G401 (cell line): ENCODE data around the gene SLCO4A1. TPM values are rescaled to one million over a fixed set of nuclear protein-coding genes. Genes with fewer than 3 reads are reported as not detected.

Experiments used
- DNase-seq: peaks from one replicate; pipeline ENCODE4 v3.0.0-alpha.2; 2015; ENCODE audit warnings: low spot score
- in situ Hi-C: cut with HindIII; loops from 2 replicates; pipeline ENCODE4 v1.10.0; 2016; ENCODE audit warnings: low sequenced_read_pairs, mixed read lengths
- total RNA-seq: library from RNA; depleted of rRNA; stranded (reverse); fragments of >200 nt; shearing (Covaris generic); gene quantifications from 2 replicates; pipeline ENCODE4 v1.2.3, GENCODE V29; 2014; rRNA removed

SLCO4A1 gene
- total RNA-seq, 1 experiment from 2014 or later, result 9.2 TPM

DNA sequence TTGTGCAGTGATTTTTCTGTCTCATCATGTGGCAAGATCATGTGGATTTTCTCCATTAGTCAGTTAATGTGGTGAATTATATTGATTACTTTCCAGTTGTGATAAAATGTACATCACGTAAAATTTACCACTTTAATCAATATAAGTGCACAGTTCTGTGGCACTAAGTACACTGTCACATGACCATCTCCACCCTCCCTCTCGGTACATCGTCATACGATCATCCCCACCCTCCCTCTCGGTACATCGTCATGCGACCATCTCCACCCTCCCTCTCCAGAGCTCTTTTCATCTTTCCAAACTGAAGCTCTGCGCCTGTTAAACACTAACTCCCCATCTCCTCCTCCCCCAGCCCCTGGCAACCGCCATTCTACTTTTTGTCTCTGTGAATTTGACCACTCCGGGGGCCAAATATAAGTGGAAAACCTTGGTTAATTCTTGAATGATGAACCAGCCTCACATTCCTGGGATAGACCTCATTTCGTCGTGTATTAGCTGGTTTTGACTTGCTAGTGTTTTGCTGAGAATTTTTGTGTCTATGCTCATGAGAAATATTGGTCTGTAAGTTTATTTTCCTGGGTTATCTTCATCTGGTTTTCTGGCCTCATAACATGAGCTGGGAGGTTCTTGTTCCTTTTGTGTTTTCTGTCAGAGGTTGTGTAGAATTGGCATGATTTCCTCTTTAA lies 77.1 kb downstream of the SLCO4A1 start:
- in situ Hi-C loops, result no loop called here

More for the DNA sequence above, 77.1 kb downstream of the SLCO4A1 start:
- no peak for DNase-seq

Other genes with a start within 250 kb of the SLCO4A1 start
- gene CABLES2, start 235.2 kb upstream of the SLCO4A1 start, total RNA-seq, result 4.2 and 7.2 TPM in 2 replicates
- not detected in 2 replicates for gene RBBP8NL, start 215.0 kb upstream of the SLCO4A1 start, total RNA-seq
- 0.18 and 0.71 TPM in 2 replicates for gene GATA5, start 166.5 kb upstream of the SLCO4A1 start, total RNA-seq
- not detected in 2 replicates for gene NTSR1, start 66.3 kb downstream of the SLCO4A1 start, total RNA-seq
- gene MRGBP, start 154.0 kb downstream of the SLCO4A1 start, total RNA-seq, result 25.2 and 33.6 TPM in 2 replicates
- gene OGFR, start 162.3 kb downstream of the SLCO4A1 start, total RNA-seq, result 43.9 and 45.6 TPM in 2 replicates
- gene COL9A3, start 174.5 kb downstream of the SLCO4A1 start, total RNA-seq, result 8.6 TPM in 2 replicates
- gene TCFL5, start 219.3 kb downstream of the SLCO4A1 start, total RNA-seq, result 23.0 and 24.2 TPM in 2 replicates